Measurements from ENCODE around the gene STN1.

STN1 gene, protein sequence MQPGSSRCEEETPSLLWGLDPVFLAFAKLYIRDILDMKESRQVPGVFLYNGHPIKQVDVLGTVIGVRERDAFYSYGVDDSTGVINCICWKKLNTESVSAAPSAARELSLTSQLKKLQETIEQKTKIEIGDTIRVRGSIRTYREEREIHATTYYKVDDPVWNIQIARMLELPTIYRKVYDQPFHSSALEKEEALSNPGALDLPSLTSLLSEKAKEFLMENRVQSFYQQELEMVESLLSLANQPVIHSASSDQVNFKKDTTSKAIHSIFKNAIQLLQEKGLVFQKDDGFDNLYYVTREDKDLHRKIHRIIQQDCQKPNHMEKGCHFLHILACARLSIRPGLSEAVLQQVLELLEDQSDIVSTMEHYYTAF

GRCh38 chr10:103918053-103918846 lies at the start of gene STN1:
STN1 (minus strand) TSS chr10:103918184; CDS start chr10:103917594, 590 bp downstream.
- in situ Hi-C loops (cut with MboI; ENCODE audit: low sequenced_read_pairs): no loop called here

- in situ Hi-C loops (cut with MboI; ENCODE audit: low sequenced_read_pairs): no loop called here
Measured at GRCh38 chr10:103967448-103968071, 49.6 kb upstream of the STN1 start.

DNA sequence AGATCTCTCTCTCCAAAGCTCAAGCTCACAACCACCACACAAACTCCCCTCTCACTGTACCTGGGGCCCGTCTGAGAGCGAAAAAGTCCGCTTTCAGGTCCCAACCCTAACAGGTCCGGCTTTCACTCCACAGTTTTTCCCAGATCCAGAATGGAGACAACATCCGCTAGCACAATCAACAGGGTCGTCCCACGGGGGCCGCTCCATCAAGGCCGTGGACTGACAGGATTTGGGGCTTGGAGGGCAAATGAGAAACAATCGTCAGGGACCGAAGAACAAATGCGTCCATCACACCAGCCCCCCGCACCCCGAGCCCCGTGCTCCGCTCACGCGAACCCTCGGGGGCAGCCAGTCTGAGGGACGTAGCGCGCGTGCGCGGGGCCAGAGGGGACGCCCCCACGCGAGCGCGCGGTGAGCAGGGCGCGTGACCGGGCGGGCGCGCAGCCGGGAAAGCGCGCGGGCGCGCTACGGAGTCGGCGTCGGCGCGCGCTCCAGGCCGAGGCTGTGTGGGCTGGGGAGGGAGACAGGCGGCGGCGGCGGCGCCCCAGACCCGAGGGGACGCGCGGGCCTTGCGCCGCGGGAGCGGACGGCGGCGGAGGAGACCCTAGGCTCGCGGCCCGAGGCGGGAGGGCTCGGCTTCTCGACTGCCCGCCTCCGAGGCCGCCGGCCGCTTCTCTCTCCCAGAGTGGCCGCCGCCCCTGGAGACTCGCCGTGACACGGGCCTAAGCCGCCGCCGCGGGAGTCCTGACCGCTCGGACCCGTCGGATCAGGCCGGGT lies 48.9 kb upstream of the STN1 start, which contains the start of gene SLK:
Gene SLK, plus strand, starts transcription at position 470 of the 777 bp plus-strand sequence. CDS start 606 bp downstream, outside the sequence.
- in situ Hi-C loops (cut with MboI; ENCODE audit: low sequenced_read_pairs): no loop called here

GRCh38 chr10:103960103-103960502 lies 42.1 kb upstream of the STN1 start:
- in situ Hi-C loops (cut with MboI; ENCODE audit: low sequenced_read_pairs): no loop called here

DNA sequence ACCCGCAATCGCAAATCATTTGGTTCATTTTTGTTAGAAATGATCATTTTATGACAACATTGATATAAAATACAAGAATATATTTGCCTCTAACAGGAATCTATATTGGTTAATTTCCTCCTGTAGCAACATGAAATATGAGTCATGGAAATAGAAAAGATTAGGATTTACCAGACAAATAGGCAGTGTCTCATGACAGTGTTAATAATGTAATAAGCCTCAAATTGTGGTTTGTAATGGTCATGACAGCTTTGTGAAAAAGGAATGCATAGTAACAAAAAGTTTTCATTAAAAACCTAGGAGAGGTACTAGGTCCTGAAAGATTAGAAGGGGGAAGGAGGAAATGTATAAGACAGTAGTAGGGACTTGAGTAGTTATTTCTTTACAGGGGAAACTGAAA lies 41.0 kb upstream of the STN1 start:
- in situ Hi-C loops (cut with MboI; ENCODE audit: low sequenced_read_pairs): no loop called here

DNA sequence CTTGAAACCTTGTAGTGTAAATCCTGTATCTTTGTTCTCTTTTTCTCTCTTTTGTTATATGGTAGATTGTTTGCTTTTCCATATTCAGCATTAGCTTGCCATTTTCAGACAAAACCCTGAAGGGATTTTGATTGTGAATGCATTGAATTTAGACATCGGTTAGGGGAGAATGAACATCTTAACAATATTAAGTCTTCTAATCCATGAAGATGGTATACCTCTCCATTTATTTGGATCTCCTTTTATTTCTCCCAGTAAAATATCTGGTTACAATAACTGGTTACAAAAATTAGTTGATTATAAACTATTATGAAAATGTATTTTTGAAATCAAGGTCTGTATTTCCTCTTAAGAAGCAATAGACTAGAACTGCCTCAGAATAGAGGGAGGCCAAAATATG lies 36.6 kb upstream of the STN1 start:
- in situ Hi-C loops (cut with MboI; ENCODE audit: low sequenced_read_pairs): no loop called here

DNA sequence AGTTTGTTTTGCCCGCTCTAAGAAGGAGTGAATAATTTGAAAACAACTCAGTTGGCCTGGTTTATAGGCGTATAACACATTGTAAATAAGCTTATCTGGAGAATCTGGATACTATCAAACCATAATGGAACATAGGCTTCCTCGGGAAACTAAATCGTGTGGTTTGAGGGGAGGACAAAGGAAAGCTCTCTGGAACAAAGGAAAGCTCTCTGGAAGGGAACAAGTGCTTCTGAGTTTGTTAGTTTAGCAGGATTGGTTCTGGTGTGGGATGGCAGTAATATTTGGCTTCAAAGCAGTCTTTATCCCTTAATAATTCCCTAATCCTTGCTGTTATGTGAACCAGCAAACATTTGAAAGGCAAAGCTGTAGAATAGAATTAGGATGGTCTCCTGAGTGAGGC lies 34.0 kb upstream of the STN1 start:
- in situ Hi-C loops (cut with MboI; ENCODE audit: low sequenced_read_pairs): no loop called here

DNA sequence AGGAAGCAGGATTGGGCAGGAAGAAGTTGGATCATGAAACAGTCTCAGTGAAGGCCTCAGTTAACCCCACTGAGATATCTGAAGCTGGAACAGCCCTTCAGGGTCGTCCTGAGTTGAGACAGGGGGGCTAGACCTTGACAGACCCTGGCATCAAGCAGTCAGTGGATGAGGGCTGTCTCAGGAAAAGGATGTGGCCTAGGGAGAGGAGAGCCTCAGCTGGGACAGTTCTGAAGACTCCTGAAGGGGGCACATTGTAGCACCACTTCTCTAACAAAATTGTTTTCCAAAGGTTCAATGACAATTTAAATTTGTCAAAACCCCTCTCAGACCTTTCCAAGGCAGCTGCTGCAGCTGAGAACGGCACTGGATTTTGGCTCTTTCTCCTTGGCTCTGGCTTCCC lies 33.2 kb upstream of the STN1 start:
- in situ Hi-C loops (cut with MboI; ENCODE audit: low sequenced_read_pairs): no loop called here

DNA sequence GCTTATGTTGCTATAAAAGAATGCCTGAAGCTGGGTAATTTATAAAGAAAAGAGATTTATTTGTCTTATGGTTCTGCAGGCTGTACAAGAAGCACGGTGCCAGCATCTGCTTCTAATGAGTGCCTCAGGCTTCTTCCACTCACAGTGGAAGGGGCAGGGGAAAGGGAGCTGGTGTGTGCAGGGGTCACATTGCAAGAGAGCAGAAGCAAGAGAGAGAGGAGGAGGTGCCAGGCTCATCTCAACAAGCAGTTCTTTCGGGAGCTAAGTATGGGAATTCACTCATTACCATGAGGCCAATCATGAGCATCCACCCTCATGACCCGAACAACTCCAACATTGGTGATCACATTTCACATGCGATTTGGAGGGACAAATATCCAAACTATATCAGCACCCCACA lies 31.7 kb upstream of the STN1 start:
- in situ Hi-C loops (cut with MboI; ENCODE audit: low sequenced_read_pairs): no loop called here

- in situ Hi-C loops (cut with MboI; ENCODE audit: low sequenced_read_pairs): no loop called here
Measured at GRCh38 chr10:103947799-103948516, 30.0 kb upstream of the STN1 start.

GRCh38 chr10:103942866-103943265 lies 24.9 kb upstream of the STN1 start:
- in situ Hi-C loops (cut with MboI; ENCODE audit: low sequenced_read_pairs): no loop called here

DNA sequence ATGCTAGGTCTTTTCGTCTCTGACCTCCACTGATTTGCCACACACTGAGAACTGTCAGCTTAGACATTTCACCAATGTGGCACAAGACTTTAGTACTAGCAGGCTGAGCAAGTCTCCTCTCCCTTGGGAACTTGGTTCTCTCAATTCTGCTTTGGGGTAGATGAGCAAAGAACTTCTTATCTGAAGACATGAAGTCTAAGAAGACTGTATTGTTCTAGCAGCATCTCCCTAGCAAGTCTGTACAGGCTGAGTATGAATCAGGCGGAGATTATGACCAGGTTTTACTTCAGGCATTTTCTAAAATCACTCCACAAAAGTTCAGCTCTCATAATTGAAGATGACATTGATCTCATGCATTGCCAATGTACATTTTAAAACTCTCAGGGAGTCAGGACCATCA lies 23.8 kb upstream of the STN1 start:
- in situ Hi-C loops (cut with MboI; ENCODE audit: low sequenced_read_pairs): no loop called here

DNA sequence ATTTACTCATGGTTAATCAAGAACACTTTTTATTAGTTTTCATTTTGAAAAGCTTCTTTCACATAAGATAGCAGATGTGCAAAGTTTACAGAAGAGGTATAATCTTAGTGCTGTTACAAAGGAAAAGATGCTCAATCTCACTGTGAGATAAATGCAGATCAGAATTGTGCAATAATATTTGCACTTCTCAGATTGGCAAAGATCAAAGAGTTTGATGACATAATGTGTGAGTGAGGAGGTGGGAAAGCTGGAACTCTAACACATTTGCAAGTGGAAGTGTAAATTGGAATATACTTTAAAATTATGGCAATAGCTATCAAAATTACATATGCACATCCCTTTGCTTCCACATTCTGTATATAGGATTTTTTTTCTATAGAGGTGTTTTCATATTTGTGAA lies 21.5 kb upstream of the STN1 start:
- in situ Hi-C loops (cut with MboI; ENCODE audit: low sequenced_read_pairs): no loop called here

DNA sequence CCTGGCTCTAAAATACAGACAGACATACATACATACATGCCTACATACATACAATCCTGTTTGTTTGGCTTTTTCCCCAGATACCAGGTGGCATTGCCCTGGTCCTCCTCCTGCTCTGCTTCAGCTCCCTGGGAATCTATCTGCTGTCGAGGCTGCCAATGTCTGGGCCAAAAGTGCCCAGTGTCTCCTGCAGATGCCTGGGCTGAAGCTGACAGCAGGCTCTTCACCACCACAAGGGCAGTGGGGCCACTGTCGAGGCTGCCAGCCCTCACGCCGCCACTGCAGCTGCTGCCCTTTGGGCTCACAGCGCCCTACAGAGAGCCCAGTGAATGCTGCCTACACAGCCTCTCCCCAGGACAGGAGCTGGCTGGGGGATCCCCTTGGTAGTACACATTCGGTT lies 18.0 kb upstream of the STN1 start:
- in situ Hi-C loops (cut with MboI; ENCODE audit: low sequenced_read_pairs): no loop called here

GRCh38 chr10:103934308-103934707 lies 16.3 kb upstream of the STN1 start:
- in situ Hi-C loops (cut with MboI; ENCODE audit: low sequenced_read_pairs): no loop called here

DNA sequence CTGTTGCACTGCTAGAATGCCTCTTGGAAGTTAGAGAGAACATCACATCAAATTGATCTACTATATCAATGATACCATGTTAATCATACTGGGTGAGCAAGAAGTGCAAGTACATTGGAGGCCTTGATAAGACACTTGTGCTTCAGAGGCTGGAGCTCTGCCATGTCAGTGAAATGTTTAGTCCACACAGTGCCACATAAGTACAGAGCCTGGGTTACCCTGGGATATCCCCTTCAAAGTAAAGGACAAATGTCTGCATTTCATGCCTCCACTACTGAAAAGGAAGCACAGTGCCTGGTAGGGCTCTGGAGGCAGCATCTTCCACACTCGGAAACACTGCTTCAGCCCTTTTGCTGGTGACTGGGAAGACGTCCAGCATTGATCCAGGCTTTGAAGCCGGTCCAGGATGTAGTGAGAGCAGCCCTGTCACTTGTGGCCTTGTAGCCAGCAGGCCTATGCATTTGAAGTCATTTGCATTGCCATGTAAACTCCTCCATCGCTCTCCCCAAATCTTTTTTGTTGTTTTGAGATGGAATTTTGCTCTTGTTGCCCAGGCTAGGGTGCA lies 15.7 kb upstream of the STN1 start:
- in situ Hi-C loops (cut with MboI; ENCODE audit: low sequenced_read_pairs): no loop called here

- in situ Hi-C loops (cut with MboI; ENCODE audit: low sequenced_read_pairs): no loop called here
Measured at GRCh38 chr10:103932971-103933370, 15.0 kb upstream of the STN1 start.

GRCh38 chr10:103932271-103932670 lies 14.3 kb upstream of the STN1 start:
- in situ Hi-C loops (cut with MboI; ENCODE audit: low sequenced_read_pairs): no loop called here

- in situ Hi-C loops (cut with MboI; ENCODE audit: low sequenced_read_pairs): no loop called here
Measured at GRCh38 chr10:103931603-103932002, 13.6 kb upstream of the STN1 start.

- in situ Hi-C loops (cut with MboI; ENCODE audit: low sequenced_read_pairs): no loop called here
Measured at GRCh38 chr10:103930881-103931280, 12.9 kb upstream of the STN1 start.

All from HL-60/S4 (cell line).